AG09319 (cell line): Measurements from ENCODE around the gene PFN3.
A peak's percentile ranks its signal among the peaks of the same experiment; 100 is the strongest.

Experiments
- DNase-seq: peaks from one replicate; pipeline ENCODE4 v3.0.0-alpha.2; 2010; ENCODE audit warnings: low read depth; ENCODE audit errors: extremely low read depth
- TF ChIP-seq, protein P1 (sequence below): IDR thresholded peaks from 2 replicates; pipeline ENCODE4 v1.5.1; 2011; ENCODE audit warnings: low read depth, mild to moderate bottlenecking, inconsistent platforms, low read length, moderate library complexity

PFN3 gene

GRCh38 chr5:177367981-177368868 is 32.2 kb downstream of the PFN3 start:
- TF ChIP-seq, protein P1, sequence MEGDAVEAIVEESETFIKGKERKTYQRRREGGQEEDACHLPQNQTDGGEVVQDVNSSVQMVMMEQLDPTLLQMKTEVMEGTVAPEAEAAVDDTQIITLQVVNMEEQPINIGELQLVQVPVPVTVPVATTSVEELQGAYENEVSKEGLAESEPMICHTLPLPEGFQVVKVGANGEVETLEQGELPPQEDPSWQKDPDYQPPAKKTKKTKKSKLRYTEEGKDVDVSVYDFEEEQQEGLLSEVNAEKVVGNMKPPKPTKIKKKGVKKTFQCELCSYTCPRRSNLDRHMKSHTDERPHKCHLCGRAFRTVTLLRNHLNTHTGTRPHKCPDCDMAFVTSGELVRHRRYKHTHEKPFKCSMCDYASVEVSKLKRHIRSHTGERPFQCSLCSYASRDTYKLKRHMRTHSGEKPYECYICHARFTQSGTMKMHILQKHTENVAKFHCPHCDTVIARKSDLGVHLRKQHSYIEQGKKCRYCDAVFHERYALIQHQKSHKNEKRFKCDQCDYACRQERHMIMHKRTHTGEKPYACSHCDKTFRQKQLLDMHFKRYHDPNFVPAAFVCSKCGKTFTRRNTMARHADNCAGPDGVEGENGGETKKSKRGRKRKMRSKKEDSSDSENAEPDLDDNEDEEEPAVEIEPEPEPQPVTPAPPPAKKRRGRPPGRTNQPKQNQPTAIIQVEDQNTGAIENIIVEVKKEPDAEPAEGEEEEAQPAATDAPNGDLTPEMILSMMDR = no peak
- DNase-seq = no peak

GRCh38 chr5:177367323-177367848 is 33.1 kb downstream of the PFN3 start:
- TF ChIP-seq, protein P1 = peak; percentile 12
- DNase-seq = no peak

DNA sequence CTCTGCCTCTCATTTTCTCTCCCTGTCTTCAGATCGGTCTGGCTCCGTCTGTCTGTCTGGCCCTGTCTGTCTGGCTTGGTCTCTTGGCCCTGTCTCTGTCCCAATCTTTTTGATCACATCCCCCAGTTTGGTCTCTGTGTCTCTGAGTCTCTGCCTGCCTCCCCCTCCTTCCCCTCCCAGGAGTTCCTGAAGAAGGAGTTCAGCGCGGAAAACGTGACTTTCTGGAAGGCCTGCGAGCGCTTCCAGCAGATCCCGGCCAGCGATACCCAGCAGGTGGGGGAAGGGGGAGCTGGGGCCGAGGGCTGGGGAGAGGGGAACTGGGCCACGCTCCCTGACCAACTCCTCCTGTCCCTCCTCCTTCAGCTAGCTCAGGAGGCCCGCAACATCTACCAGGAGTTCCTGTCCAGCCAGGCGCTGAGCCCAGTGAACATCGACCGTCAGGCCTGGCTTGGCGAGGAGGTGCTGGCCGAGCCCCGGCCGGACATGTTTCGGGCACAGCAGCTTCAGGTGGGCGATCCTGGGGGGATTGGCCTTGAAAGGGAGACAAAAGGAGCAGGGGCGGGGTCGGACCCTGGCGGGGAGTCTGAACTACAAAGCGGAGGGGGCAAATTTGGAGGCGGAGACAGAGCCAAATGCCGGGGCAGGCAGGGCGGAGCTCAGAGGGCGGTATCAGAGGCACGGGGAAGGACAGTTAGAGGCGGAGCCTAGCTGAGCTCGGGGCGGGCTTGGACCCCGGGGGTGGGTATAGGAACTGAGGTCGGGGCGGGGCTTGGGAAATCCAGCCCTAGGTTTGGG is 33.7 kb downstream of the PFN3 start:
- no peak for DNase-seq
- TF ChIP-seq, protein P1 = no peak

GRCh38 chr5:177365845-177366527 is 34.5 kb downstream of the PFN3 start:
- TF ChIP-seq, protein P1 = no peak
- DNase-seq = no peak

DNA sequence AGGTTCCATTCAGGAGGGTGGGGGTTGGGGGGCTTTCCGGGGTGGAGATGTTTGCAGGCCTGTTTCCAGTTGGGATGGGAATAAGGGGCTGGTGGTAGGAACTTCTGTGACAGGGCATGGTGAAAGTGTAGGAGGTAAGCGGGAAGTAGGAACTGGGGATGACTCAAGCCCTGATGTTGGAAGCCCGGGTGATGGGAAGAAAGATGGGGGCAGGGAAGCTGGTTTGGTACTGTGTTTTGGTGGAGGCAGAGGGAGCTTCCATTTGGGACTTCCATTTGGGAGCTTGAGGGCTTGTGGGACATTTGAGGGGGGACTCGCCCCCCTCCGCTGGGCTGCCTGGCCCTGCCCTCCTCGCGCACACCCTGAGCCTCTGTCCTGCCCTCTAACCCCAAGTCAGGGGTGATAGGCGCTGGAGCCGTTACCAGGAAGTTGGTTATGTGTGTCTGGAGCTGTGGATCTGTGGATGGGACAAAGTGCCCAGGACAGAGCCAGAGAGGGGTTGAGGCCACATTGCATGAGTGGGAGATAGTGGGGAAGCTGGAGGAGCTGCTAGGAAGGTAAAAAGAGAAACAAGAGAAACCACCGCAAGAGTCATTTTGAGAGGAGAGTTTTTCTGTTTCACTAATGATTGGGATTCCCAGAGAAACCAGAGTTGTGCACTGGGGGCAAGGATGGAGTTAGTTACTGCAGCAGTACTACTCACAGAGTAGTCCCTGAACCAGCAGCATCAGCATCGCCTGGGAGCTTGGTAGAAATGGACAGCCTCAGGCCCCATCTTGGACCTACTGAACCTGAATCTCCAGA is 36.1 kb downstream of the PFN3 start:
- TF ChIP-seq, protein P1 = no peak
- DNase-seq = no peak

DNA sequence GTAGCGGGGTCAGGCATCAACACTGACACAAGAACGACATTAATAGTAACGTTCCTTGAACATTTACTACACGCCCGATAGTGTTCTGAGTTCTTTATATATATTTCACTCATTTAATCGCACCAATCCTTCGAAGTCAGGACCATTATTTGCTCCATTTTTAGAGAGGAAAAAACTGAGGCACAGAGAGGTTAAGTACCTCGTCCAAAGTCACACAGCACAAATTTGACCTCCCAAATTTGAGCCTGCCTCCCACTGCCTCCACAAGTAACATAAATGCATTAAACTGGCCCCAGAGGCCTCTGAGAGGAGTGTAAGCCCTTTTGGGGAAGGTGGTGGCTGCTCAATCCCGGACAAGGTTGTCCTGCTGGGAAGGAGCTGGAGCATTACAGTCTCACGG is 36.9 kb downstream of the PFN3 start:
- TF ChIP-seq, protein P1 = no peak
- no peak for DNase-seq
